Activated T-cell treated with anti-CD3 and anti-CD28 coated beads, Interleukin-2, amount 50 U/mL, for 48 hours (primary cell): Measurements from ENCODE around the gene HAGH.
"Not testable (repeated sequence)": the region's sequence is repeated elsewhere in the genome, so short reads cannot be mapped to it uniquely, and the experiment has no call there.

Source experiments
- DNase-seq, 2 experiments: peaks; one replicate each; pipeline ENCODE4 v3.0.0-alpha.2; 2020

Gene HAGH

GRCh38 chr16:1810106-1810505 is 16.5 kb downstream of the HAGH start:
- no peak for DNase-seq

- DNase-seq = no peak
Measured at GRCh38 chr16:1809281-1809801, 17.3 kb downstream of the HAGH start.

- no peak for DNase-seq
Measured at GRCh38 chr16:1808691-1809090, 17.9 kb downstream of the HAGH start.

- DNase-seq = no peak
Measured at GRCh38 chr16:1807626-1808025, 19.0 kb downstream of the HAGH start.

- no peak for DNase-seq
Measured at GRCh38 chr16:1800701-1801100, 25.9 kb downstream of the HAGH start.

GRCh38 chr16:1799263-1799662 is 27.4 kb downstream of the HAGH start:
- DNase-seq = not testable (repeated sequence)

- no peak for DNase-seq
Measured at GRCh38 chr16:1794908-1795666, 31.5 kb downstream of the HAGH start.

GRCh38 chr16:1794221-1794871 is 32.3 kb downstream of the HAGH start:
- no peak for DNase-seq

GRCh38 chr16:1793578-1794220 is 32.9 kb downstream of the HAGH start, which contains the start of gene IGFALS:
TSS of gene IGFALS (minus strand) at chr16:1793705. CDS start at chr16:1793652, 53 bp downstream.
- DNase-seq = no peak

GRCh38 chr16:1792836-1793577 is 33.6 kb downstream of the HAGH start:
- no peak for DNase-seq

- DNase-seq = no peak
Measured at GRCh38 chr16:1791943-1792812, 34.4 kb downstream of the HAGH start.

GRCh38 chr16:1791256-1791942 is 35.2 kb downstream of the HAGH start:
- DNase-seq = no peak

- no peak for DNase-seq
Measured at GRCh38 chr16:1790611-1791255, 35.9 kb downstream of the HAGH start.

GRCh38 chr16:1790261-1790610 is 36.4 kb downstream of the HAGH start:
- no peak for DNase-seq

- DNase-seq = no peak
Measured at GRCh38 chr16:1789643-1790045, 37.0 kb downstream of the HAGH start.

- DNase-seq = no peak
Measured at GRCh38 chr16:1788708-1789100, 37.9 kb downstream of the HAGH start.

- DNase-seq = no peak
Measured at GRCh38 chr16:1788095-1788707, 38.4 kb downstream of the HAGH start.

GRCh38 chr16:1787322-1788094 is 39.1 kb downstream of the HAGH start:
- DNase-seq = no peak

- DNase-seq = no peak
Measured at GRCh38 chr16:1787056-1787321, 39.6 kb downstream of the HAGH start.
